ENCODE results near the gene SPSB3.

The SPSB3 gene

DNA sequence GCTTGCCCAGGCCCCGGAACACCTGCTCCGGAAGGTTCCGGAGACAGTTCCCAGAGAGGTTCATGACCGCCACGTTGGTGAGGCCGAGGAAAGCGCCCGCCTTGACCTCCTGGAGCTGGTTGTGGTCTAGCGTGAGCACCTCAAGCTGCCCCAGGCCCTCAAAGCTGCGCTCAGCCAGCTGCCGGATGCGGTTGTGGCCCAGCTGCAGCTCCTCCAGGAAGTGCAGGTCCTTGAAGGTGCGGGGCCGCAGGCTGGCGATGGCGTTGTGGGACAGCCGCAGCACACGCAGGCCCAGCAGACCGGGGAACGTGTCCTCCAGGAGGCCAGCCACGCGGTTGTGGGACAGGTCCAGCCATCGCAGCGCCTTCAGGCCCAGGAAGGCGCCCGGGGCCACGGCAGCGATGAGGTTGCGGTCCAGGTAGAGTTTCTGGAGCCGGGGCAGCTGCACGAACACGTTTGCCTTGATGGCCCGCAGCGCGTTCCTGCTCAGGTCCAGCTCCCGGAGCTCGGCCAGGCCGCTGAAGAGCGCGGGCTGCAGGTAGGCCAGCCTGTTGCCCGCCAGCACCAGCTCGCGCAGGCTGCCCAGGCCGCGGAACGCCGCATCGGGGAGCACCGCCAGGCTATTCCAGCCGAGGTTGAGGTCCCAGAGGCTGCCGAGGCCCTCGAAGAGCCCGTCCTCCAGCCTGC lies 9.0 kb upstream of the SPSB3 start:
- Histone ChIP-seq H3K79me1 (ENCODE audit: low read length) (no peaks in the 10 kb centered on the region), H2AK5ac (ENCODE audit: low read length) (no peak overlapping the region), H3K23ac (ENCODE audit: low read length) (no peak overlapping the region), H3K9ac (ENCODE audit: low read length) (no peak overlapping the region), H3K9me3 (ENCODE audit: insufficient read depth, low read depth, low read length) (no peaks in the 10 kb centered on the region), H3K4me3 (ENCODE audit: low read depth, low read length) (no peak overlapping the region), H2BK5ac (ENCODE audit: low read depth, low read length, poor library complexity) (no peak overlapping the region), H2BK120ac (ENCODE audit: insufficient read depth, low read length, poor library complexity) (no peak overlapping the region), H3K14ac (ENCODE audit: low read length) (no peak overlapping the region), H4K8ac (ENCODE audit: low read depth, low read length) (no peak overlapping the region), H3K36me3 (ENCODE audit: control insufficient read depth in 1 of 2, insufficient read depth in 2 of 2, low read length in 2 of 2) (peaks cover 51 to 56% of the 10 kb centered on the region in 2 experiments), H3K4ac (ENCODE audit: low read depth, low read length) (no peak overlapping the region), H2BK12ac (ENCODE audit: low read length) (no peak overlapping the region), H3K27me3 (ENCODE audit: insufficient read depth, low read length) (no peaks in the 10 kb centered on the region), H3K79me2 (ENCODE audit: control insufficient read depth, insufficient read depth, low read length, poor library complexity) (no peaks in the 10 kb centered on the region), H2AFZ (ENCODE audit: insufficient read depth, low read length, poor library complexity) (no peak overlapping the region), H3K27ac (ENCODE audit: low read depth, low read length) (no peak overlapping the region), H3K4me2 (ENCODE audit: low read length) (no peak overlapping the region), H4K12ac (ENCODE audit: low read depth, low read length) (no peak overlapping the region), H3K4me1 (ENCODE audit: control insufficient read depth in 1 of 2, insufficient read depth in 2 of 2, low read length in 2 of 2) (no peaks in the 10 kb centered on the region), H3K18ac (ENCODE audit: low read length) (no peak overlapping the region), H4K91ac (ENCODE audit: low read depth, low read length) (no peak overlapping the region)
- no CpG with 5 or more reads among the region's 53 CpGs for WGBS (ENCODE audit: extremely low coverage, insufficient coverage, insufficient read length)
- DNase-seq = no peak

DNA sequence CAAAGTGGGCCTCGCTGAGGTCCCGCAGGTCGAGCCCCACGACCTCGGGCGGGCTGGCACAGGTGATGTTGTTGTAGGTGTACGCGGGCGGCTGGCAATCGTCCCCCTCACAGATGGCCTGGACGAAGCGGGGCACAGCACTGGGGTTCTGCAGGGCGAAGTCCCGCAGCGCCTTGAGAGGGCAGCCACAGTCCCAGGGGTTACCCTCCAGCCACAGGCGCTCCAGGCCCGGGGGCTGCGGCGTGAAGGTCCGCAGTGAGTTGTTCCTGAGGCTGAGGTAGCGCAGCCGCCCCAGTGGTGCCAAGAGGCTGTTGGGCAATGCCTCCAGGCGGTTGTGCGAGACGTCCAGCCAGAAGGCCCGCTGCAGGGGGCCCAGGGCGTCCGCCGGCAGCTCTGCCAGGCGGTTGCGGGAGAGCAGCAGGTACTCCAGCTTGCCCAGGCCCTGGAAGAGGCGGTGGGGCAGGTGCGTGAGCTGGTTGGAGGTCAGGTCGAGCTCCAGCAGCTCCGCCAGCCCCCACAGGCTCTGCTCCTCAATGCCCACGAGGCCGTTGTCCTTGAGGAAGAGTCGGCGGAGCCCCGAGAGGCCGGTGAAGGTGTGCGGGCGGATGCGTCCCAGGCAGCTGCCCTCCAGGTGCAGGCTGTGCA lies 8.4 kb upstream of the SPSB3 start:
- no peaks in the 10 kb centered on the region for H3K9me3 ChIP-seq (ENCODE audit: insufficient read depth, low read depth, low read length)
- no peaks in the 10 kb centered on the region for H3K79me1 ChIP-seq (ENCODE audit: low read length)

DNA sequence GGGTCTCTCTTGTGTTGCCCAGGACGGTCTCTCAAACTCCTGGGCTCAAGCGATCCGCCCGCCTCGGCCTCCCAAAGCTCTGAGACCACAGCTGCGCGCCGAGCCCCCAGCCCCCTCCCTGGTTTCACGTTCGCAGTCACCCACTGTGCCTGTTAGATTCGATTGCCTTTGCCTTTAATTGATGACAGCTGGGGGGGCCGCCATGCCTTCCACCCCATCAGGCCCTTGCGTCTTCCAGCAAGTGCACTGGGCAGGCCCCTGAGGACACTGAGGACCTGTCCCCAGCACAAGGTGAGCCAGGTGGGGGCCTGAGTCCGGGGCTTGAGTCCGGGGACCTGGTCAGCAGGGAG lies 7.9 kb upstream of the SPSB3 start:
- Histone ChIP-seq H3K9me3 (ENCODE audit: insufficient read depth, low read depth, low read length) (no peaks in the 10 kb centered on the region), H4K12ac (ENCODE audit: low read depth, low read length) (no peak overlapping the region), H3K36me3 (ENCODE audit: control insufficient read depth in 1 of 2, insufficient read depth in 2 of 2, low read length in 2 of 2) (peaks cover 60 to 67% of the 10 kb centered on the region in 2 experiments), H4K91ac (ENCODE audit: low read depth, low read length) (no peak overlapping the region), H3K9ac (ENCODE audit: low read length) (no peak overlapping the region), H3K27ac (ENCODE audit: low read depth, low read length) (no peak overlapping the region), H3K79me1 (ENCODE audit: low read length) (no peaks in the 10 kb centered on the region), H3K18ac (ENCODE audit: low read length) (no peak overlapping the region), H3K4ac (ENCODE audit: low read depth, low read length) (no peak overlapping the region), H2BK120ac (ENCODE audit: insufficient read depth, low read length, poor library complexity) (no peak overlapping the region), H3K4me3 (ENCODE audit: low read depth, low read length) (no peak overlapping the region), H2AFZ (ENCODE audit: insufficient read depth, low read length, poor library complexity) (no peak overlapping the region), H3K14ac (ENCODE audit: low read length) (no peak overlapping the region), H3K4me2 (ENCODE audit: low read length) (no peak overlapping the region), H2AK5ac (ENCODE audit: low read length) (no peak overlapping the region), H2BK5ac (ENCODE audit: low read depth, low read length, poor library complexity) (no peak overlapping the region), H3K27me3 (ENCODE audit: insufficient read depth, low read length) (no peaks in the 10 kb centered on the region), H3K4me1 (ENCODE audit: control insufficient read depth in 1 of 2, insufficient read depth in 2 of 2, low read length in 2 of 2) (no peaks in the 10 kb centered on the region), H4K8ac (ENCODE audit: low read depth, low read length) (no peak overlapping the region), H3K79me2 (ENCODE audit: control insufficient read depth, insufficient read depth, low read length, poor library complexity) (no peaks in the 10 kb centered on the region), H2BK12ac (ENCODE audit: low read length) (no peak overlapping the region), H3K23ac (ENCODE audit: low read length) (no peak overlapping the region)
- no peak for DNase-seq
- WGBS (ENCODE audit: extremely low coverage, insufficient coverage, insufficient read length) = no CpG with 5 or more reads among the region's 15 CpGs

More for the DNA sequence above, 8.4 kb upstream of the SPSB3 start:
- H3K4ac ChIP-seq (ENCODE audit: low read depth, low read length) = no peak overlapping the region
- WGBS (ENCODE audit: extremely low coverage, insufficient coverage, insufficient read length) = no CpG with 5 or more reads among the region's 44 CpGs
- no peak overlapping the region for H3K18ac ChIP-seq (ENCODE audit: low read length)
- no peaks in the 10 kb centered on the region for H3K4me1 ChIP-seq (ENCODE audit: control insufficient read depth in 1 of 2, insufficient read depth in 2 of 2, low read length in 2 of 2)
- H2BK12ac ChIP-seq (ENCODE audit: low read length) = no peak overlapping the region
- no peak overlapping the region for H2BK120ac ChIP-seq (ENCODE audit: insufficient read depth, low read length, poor library complexity)
- no peak overlapping the region for H3K4me3 ChIP-seq (ENCODE audit: low read depth, low read length)
- H3K36me3 ChIP-seq (ENCODE audit: control insufficient read depth in 1 of 2, insufficient read depth in 2 of 2, low read length in 2 of 2) = peaks cover 58 to 63% of the 10 kb centered on the region in 2 experiments
- no peak overlapping the region for H3K27ac ChIP-seq (ENCODE audit: low read depth, low read length)
- no peak overlapping the region for H4K12ac ChIP-seq (ENCODE audit: low read depth, low read length)
- H2BK5ac ChIP-seq (ENCODE audit: low read depth, low read length, poor library complexity) = no peak overlapping the region
- no peaks in the 10 kb centered on the region for H3K79me2 ChIP-seq (ENCODE audit: control insufficient read depth, insufficient read depth, low read length, poor library complexity)
- no peak overlapping the region for H3K14ac ChIP-seq (ENCODE audit: low read length)
- H3K9ac ChIP-seq (ENCODE audit: low read length) = no peak overlapping the region
- H4K8ac ChIP-seq (ENCODE audit: low read depth, low read length) = no peak overlapping the region
- H3K27me3 ChIP-seq (ENCODE audit: insufficient read depth, low read length) = no peaks in the 10 kb centered on the region
- DNase-seq = no peak
- H3K23ac ChIP-seq (ENCODE audit: low read length) = no peak overlapping the region
- no peak overlapping the region for H4K91ac ChIP-seq (ENCODE audit: low read depth, low read length)
- H2AFZ ChIP-seq (ENCODE audit: insufficient read depth, low read length, poor library complexity) = no peak overlapping the region
- H2AK5ac ChIP-seq (ENCODE audit: low read length) = no peak overlapping the region
- H3K4me2 ChIP-seq (ENCODE audit: low read length) = no peak overlapping the region

DNA sequence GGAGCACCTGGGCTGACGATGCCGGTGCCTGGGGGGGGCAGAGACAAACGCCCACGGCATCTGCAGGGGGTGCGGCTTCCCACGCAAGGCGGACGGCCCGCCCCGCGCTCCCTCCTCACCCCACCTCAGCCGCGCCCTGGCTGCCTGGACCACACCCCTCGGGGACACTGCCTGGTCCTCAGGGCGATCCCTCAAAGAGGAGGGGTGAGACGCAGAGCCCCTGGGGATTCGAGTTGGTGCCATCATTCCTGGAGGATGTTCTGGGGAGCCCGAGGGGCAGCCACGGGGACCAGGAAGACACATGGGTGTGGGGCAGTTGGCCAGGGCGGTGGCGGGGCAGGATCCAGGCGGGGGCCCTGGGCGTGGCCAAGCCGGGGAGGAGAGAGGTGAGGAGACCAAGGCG lies 7.3 kb upstream of the SPSB3 start:
- H2AFZ ChIP-seq (ENCODE audit: insufficient read depth, low read length, poor library complexity) = no peak overlapping the region
- no peaks in the 10 kb centered on the region for H3K79me2 ChIP-seq (ENCODE audit: control insufficient read depth, insufficient read depth, low read length, poor library complexity)
- no peak overlapping the region for H2BK5ac ChIP-seq (ENCODE audit: low read depth, low read length, poor library complexity)
- no peaks in the 10 kb centered on the region for H3K27me3 ChIP-seq (ENCODE audit: insufficient read depth, low read length)
- H3K36me3 ChIP-seq (ENCODE audit: control insufficient read depth in 1 of 2, insufficient read depth in 2 of 2, low read length in 2 of 2) = peaks cover 63 to 67% of the 10 kb centered on the region in 2 experiments
- no peak overlapping the region for H3K27ac ChIP-seq (ENCODE audit: low read depth, low read length)
- H3K4me2 ChIP-seq (ENCODE audit: low read length) = no peak overlapping the region
- H3K23ac ChIP-seq (ENCODE audit: low read length) = no peak overlapping the region
- no peak overlapping the region for H4K8ac ChIP-seq (ENCODE audit: low read depth, low read length)
- no peak overlapping the region for H3K9ac ChIP-seq (ENCODE audit: low read length)
- no peak overlapping the region for H2BK12ac ChIP-seq (ENCODE audit: low read length)
- no peak overlapping the region for H4K12ac ChIP-seq (ENCODE audit: low read depth, low read length)
- no peak overlapping the region for H2BK120ac ChIP-seq (ENCODE audit: insufficient read depth, low read length, poor library complexity)
- no peak overlapping the region for H3K4me3 ChIP-seq (ENCODE audit: low read depth, low read length)
- no peak overlapping the region for H3K14ac ChIP-seq (ENCODE audit: low read length)
- WGBS (ENCODE audit: extremely low coverage, insufficient coverage, insufficient read length) = no CpG with 5 or more reads among the region's 25 CpGs
- H2AK5ac ChIP-seq (ENCODE audit: low read length) = no peak overlapping the region
- H4K91ac ChIP-seq (ENCODE audit: low read depth, low read length) = no peak overlapping the region
- no peaks in the 10 kb centered on the region for H3K4me1 ChIP-seq (ENCODE audit: control insufficient read depth in 1 of 2, insufficient read depth in 2 of 2, low read length in 2 of 2)
- no peak overlapping the region for H3K18ac ChIP-seq (ENCODE audit: low read length)
- H3K79me1 ChIP-seq (ENCODE audit: low read length) = no peaks in the 10 kb centered on the region
- H3K9me3 ChIP-seq (ENCODE audit: insufficient read depth, low read depth, low read length) = no peaks in the 10 kb centered on the region
- no peak overlapping the region for H3K4ac ChIP-seq (ENCODE audit: low read depth, low read length)
- no peak for DNase-seq

Measured in trophoblast cell (in vitro differentiated cells and primary cell).